Measurements from ENCODE around the gene CACNA1C.
"Not testable (repeated sequence)": the region's sequence is repeated elsewhere in the genome, so short reads cannot be mapped to it uniquely, and the experiment has no call there.

The CACNA1C gene

GRCh38 chr12:2466211-2466610 lies 413.4 kb downstream of the CACNA1C start:
- no peak for DNase-seq

- DNase-seq, result no peak
These were observed 414.8 kb downstream of the CACNA1C start for GRCh38 chr12:2467447-2468195.

DNA sequence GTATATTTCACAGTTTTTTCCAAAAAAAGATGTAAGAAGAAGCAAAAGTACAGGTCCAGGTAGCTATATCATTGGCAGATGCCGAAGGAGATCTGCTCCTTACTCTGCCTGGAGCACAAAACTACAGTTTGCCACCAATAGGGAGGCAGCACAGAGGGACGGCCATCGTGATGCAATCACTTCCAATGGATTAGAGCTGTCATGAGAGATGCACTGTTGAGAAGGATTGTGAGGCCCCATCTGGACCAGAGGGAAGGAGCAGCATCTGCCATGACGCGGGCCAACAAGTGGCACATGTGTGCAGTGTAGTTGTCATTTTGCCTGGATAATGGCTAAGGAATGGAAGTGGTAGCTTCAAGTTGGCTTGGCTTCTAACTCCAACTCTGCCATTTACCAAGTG lies 423.2 kb downstream of the CACNA1C start:
- no peak for DNase-seq

DNA sequence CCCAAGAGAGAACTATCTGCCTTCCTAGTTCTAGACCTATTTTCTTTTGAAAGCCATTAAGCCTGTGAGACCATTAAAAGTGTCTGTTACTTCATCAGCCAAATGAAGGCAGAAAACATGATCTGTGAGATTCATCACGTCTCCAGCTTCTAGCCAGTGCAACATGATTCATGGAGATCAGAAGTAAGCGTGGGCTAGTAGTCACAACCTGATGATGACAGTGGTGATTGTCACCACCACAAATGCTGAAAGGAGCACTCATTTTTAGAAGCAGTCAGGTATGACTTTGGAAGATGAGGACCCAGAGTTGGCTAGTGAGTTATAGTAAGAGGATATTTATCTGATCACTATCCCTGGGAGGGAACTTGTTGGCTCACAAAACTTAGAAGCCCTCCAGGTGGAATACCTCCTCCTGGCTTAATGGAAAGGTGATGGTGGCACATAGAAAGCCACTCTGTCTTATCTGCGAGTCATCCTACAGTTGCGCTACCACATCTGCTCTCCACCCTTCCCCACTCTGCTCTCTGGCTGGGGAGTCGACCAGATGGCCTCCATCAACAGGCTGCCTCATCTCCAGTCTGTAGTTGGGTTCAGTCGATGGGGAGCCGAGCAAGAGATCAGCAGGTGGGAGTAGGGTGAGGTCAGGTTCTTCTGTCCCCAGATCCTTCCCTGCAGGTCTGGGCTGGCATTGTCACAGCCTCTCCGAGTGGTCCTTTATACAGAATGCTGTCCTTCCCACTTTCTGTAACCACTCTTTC lies 424.4 kb downstream of the CACNA1C start:
- no peak for DNase-seq

DNA sequence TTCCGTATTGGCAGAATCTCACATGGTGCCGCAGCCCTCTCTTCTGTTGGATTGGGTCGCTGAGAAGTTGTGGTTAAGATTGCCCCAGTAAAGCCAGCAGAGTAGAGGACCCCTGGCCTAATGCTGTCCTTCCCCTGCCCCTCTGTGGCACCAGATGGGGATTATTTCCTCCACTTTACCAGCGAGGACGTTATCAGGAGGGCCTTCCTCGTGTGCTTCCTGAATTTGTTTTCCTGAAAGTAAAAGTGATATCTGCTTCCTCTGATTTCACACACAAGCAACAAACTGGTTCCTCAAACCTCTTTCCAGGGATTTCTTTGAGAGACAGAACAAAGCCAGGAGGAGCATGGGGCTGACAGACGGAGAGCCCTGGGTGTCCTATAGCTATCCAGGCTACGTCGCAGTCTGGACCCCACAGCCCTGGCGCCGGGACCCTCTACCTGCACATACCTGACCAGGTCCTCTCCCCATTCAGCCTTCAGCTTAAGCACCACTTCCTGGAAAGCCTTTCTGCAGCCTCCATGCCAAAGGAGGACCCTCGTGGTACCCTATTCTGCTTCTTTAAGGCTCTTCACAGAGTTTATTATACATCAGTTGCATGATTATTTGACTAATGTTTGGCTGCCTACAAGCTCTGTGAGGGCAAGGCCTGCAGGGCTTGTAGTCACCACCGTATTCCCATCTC lies 427.2 kb downstream of the CACNA1C start:
- no peak for DNase-seq

DNA sequence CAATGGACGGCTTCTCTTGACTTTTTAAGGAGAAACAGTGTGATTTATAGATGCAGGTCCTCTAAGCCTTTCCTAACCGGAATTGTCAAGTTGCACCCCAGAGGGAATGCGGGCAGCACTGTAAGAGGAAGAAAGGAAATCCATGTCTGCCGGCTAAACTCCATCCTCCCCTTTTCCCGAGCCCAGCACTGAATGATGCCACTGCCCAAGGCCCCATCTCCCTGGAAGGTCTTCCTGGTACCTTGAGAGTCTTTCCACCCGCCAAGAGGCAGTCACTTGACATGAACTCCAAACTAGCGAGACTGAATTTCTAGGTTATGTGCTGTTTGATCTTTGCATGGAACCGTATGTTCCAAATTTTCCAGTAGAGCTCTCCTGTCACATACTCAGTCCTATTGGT lies 428.6 kb downstream of the CACNA1C start:
- DNase-seq, result no peak

DNA sequence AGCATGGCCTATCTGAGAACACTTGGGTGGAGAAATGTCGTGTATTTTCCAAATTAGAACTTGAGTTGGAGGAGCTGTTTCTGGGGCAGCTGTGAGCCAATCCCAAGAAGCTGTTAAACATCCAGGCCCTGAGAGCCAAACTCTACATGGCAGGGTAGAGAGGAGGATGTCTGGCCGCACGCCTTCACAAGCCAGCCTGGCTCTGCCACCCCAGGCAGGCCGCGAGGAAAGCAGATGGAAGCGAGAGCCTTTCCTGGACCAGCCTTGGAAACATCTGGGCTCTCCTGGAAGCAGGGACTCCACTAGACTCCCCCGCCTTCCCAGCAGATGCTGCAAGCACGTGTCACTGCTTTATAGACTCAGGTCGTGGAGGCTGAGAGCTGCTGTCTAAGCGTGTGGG lies 429.2 kb downstream of the CACNA1C start:
- DNase-seq, result no peak

- no peak for DNase-seq
These were observed 430.3 kb downstream of the CACNA1C start for GRCh38 chr12:2482938-2483660.

DNA sequence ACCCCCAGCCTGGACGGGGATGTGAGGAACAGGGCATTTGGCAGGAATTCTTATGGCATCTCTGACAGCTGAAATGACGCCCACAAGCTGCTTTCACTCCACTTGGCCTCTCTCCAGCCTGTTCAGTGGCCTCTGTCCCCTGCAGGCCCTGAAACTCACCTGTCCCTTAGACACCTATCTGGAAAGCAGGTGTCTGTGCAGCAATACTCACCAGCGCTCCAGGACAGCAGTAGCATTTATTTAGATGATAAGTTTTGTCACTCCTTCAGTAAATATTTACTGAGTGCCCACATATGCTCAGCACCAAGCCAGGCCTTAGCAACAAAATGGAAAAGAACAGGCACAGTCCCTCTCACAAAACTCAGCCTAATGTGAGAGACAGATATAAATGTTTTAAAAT lies 430.9 kb downstream of the CACNA1C start:
- DNase-seq, result no peak

- DNase-seq, result no peak
These were observed 431.5 kb downstream of the CACNA1C start for GRCh38 chr12:2484141-2484776.

DNA sequence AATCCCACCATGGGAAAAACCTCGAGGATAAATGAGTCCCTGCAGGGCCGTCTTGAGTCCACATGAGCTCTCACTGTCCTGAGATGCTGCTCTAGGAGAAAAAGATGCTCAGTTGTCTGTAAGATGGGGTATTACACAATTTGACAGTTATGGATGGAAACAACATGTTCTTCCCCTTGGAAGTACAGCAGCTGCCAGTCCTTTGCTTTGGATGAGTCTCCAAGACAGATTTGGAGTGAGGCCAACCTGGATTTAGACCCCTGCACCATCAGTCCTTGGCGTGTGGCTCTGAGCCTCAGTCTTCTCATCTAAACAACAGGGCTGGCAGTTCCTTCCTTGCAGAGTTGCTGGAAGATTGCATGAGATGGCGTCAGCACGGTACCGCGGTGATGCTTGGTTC lies 432.9 kb downstream of the CACNA1C start:
- no peak for DNase-seq

- DNase-seq, result no peak
These were observed 434.0 kb downstream of the CACNA1C start for GRCh38 chr12:2486796-2487195.

DNA sequence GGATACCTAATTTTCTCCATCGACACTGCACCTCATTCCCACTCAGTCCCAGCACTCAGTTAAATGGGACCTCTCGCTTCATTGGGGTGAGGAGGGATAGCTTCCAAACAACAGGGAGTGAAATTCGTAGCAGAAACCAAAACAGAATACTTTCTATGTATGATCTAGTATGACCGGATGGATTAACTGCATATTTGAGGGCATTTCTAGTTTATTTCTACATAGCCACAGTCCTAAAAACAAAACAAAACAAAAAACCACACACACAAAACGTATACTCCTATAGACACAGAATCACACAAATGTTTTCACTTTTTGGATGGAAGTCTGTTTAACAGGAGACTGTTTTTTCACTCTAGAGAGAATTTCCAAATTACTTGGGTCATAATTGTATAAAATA lies 434.5 kb downstream of the CACNA1C start:
- no peak for DNase-seq

GRCh38 chr12:2488131-2488530 lies 435.3 kb downstream of the CACNA1C start:
- no peak for DNase-seq

DNA sequence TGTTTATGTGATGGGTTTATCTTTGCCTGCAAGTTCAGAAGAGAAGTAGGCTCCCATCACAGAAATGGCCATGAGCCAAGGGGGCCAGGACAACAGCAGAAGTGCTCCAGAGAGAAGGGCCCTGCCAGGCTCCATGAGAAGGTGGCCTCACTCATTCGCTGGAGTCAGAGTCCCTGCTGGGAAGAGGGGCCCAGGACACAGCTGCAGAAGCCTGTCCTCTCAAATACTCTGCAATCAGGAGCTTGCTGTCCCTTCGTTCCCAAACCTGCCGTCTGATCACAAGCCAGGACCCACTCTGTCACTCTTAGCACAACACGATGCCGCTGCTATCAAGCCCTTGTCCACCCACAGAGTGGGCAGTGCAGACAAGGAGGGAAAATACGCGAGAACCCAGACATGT lies 435.8 kb downstream of the CACNA1C start:
- DNase-seq, result no peak

GRCh38 chr12:2489275-2489674 lies 436.5 kb downstream of the CACNA1C start:
- DNase-seq, result no peak

DNA sequence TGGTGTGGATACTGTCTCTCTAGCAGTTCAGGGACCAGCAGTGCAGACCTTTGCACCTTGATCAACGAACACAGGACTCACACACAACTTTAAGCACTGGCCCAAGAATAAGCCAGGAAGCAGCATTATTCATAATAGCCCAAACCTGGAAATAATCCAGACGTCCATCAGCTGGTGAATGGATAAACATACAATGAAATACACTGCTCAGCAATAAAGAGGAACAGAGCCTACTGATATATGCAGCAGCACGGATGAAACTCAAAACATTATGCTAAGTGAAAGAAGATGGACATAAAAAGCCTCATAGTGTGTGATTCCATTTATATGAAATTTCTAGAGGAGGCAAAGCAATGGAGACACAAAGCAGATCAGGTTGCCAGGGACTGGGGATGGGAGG lies 438.0 kb downstream of the CACNA1C start:
- no peak for DNase-seq

DNA sequence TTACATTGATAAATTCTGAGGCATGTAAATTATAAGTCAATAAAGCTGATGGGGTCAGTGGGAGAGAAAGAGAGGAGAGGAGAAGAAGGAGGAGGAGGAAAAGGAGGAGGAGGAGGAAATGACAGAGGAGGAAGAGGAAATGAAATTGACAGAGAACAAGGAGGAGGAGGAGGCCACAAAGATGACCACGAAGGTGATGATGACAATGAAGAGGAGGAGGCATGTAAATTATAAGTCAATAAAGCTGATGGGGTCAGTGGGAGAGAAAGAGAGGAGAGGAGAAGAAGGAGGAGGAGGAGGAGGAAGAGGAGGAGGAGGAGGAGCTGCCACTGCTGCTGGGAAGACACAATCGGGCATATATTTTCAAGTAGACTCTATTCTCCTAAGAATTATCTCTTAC lies 438.6 kb downstream of the CACNA1C start:
- not testable (repeated sequence) for DNase-seq

- DNase-seq, result no peak
These were observed 439.4 kb downstream of the CACNA1C start for GRCh38 chr12:2492236-2492635.

GRCh38 chr12:2493086-2493485 lies 440.3 kb downstream of the CACNA1C start:
- DNase-seq, result no peak

DNA sequence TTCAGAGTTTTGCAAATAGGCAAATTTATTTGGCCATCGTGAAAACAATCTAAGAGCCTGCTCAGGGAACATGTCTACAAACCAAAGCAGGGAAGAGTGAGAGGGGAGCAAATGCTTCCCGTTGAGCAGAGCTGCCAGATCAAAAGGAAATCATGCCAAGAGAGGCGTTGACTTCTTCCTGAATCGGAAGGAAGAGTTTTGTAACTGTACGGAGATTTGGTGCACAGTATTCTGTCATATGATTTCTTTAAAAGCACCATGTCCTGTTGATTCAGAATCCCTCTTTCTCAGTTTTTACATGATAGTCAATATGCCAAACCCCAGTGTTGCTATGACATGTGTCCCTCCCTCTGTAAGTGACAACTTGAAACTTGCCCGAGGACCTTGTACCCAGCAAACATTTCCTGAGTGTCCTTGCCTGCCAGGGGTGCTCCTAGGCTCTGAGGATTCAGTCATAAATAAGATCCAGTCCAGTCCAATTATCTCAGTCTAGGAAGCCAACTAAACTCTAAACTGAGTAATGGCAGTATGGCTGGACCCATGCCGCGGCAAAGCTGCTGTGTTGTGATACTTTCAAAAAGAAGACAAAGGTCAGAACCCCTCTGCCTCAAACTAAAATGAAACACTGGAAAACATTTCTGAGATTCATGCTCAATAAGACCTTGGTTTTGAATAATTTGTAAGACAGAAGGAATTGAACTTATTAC lies 441.9 kb downstream of the CACNA1C start:
- no peak for DNase-seq
